ENCODE data around the gene ZNF782.
A peak's percentile ranks its signal among the peaks of the same experiment; 100 is the strongest.
"Not testable (repeated sequence)": the region's sequence is repeated elsewhere in the genome, so short reads cannot be mapped to it uniquely, and the experiment has no call there.

Gene ZNF782

DNA sequence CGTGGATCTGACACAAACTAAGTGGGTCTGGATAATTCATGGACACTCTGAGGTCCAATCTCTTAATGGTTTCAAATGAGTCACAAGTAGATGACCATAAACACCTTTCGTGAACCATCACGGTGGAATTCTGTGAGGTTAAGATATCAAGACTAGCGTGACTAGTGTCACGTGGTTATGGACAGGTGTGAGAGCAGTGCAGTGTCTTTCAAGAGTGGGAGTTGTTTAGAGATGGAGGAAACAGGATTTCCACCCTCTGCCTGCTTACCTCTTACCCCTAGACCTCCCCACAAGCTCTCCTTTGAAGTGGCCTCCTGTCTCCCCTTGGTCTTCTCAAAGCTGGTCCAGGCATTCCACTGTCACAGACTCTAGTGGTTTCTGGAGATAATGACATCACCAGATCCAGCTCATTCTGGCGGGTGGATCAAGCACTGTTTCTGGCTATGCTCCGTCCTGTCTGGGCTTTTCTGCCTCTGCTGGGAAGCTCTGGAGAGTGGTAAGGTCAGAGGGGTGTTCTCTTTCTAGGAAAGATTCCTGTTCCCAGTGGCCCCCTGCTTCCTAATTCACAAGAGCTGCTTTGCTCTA is 20.0 kb upstream of the ZNF782 start:
- H3K4me3 ChIP-seq (ENCODE audit: low read depth, low read length), result no peak overlapping the region
- peaks cover 4% of the 10 kb centered on the region; the same call in 1 of the 2 replicates for H3K4me1 ChIP-seq (ENCODE audit: control insufficient read depth, insufficient read depth, low read length)
- H3K27me3 ChIP-seq (ENCODE audit: control insufficient read depth, insufficient read depth, low read length), result peaks cover 29% of the 10 kb centered on the region
- H3K36me3 ChIP-seq (ENCODE audit: control insufficient read depth, insufficient read depth, low read length), result no peaks in the 10 kb centered on the region
- H3K9me3 ChIP-seq (ENCODE audit: control insufficient read depth, insufficient read depth, low read depth, low read length), result no peaks in the 10 kb centered on the region
- no peak overlapping the region for H3K9ac ChIP-seq (ENCODE audit: low read length)
- no peak overlapping the region for H3K27ac ChIP-seq (ENCODE audit: low read depth, low read length)

DNA sequence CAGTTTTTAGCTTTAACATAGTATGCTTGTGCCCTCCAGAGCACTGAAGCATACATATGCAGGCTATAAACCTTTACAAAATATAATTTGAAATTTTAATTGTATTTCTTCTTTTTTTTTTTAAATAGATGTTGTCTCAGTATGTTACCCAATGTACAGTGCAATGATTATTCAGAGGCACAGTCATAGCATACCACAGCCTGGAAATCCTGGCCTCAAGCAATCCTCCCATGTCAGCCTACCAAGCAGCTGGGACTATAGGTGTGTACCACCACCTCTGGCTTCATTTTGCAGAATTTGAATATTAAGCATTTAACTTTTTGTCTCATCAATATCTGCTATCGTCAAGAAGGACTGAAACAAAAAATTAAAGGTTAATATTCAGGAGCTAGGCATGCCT is 16.9 kb upstream of the ZNF782 start:
- Histone ChIP-seq H3K36me3 (ENCODE audit: control insufficient read depth, insufficient read depth, low read length) (no peaks in the 10 kb centered on the region), H3K9ac (ENCODE audit: low read length) (no peak overlapping the region), H3K9me3 (ENCODE audit: control insufficient read depth, insufficient read depth, low read depth, low read length) (no peaks in the 10 kb centered on the region; the same call in 1 of the 2 replicates), H3K4me1 (ENCODE audit: control insufficient read depth, insufficient read depth, low read length) (peaks cover 1% of the 10 kb centered on the region; the same call in 1 of the 2 replicates), H3K27ac (ENCODE audit: low read depth, low read length) (no peak overlapping the region), H3K4me3 (ENCODE audit: low read depth, low read length) (no peak overlapping the region), H3K27me3 (ENCODE audit: control insufficient read depth, insufficient read depth, low read length) (peaks cover 14% of the 10 kb centered on the region)

DNA sequence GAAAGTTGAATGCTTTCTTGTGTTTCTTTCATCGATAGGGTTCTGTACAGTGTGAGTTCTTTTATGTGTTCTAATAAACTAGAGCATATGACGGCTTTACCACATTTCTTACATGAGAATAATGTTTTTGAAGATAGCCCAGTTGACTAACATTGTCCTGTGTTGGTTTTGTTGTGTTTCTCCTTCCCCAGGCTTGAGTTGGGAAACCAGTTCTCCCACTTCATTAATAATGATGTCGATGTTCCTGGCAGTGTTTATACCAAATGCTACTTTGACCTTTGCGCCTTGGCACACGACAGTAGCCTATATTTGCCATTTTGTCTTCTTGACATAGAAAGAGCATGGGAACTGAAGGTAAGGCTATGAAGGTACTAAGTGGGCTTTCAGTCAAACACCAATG is 14.4 kb upstream of the ZNF782 start:
- H3K9me3 ChIP-seq (ENCODE audit: control insufficient read depth, insufficient read depth, low read depth, low read length), result peaks cover 9% of the 10 kb centered on the region
- H3K27me3 ChIP-seq (ENCODE audit: control insufficient read depth, insufficient read depth, low read length), result no peaks in the 10 kb centered on the region
- H3K36me3 ChIP-seq (ENCODE audit: control insufficient read depth, insufficient read depth, low read length), result no peaks in the 10 kb centered on the region
- no peak overlapping the region for H3K4me3 ChIP-seq (ENCODE audit: low read depth, low read length)
- H3K4me1 ChIP-seq (ENCODE audit: control insufficient read depth, insufficient read depth, low read length), result no peaks in the 10 kb centered on the region
- no peak overlapping the region for H3K27ac ChIP-seq (ENCODE audit: low read depth, low read length)
- no peak overlapping the region for H3K9ac ChIP-seq (ENCODE audit: low read length)

DNA sequence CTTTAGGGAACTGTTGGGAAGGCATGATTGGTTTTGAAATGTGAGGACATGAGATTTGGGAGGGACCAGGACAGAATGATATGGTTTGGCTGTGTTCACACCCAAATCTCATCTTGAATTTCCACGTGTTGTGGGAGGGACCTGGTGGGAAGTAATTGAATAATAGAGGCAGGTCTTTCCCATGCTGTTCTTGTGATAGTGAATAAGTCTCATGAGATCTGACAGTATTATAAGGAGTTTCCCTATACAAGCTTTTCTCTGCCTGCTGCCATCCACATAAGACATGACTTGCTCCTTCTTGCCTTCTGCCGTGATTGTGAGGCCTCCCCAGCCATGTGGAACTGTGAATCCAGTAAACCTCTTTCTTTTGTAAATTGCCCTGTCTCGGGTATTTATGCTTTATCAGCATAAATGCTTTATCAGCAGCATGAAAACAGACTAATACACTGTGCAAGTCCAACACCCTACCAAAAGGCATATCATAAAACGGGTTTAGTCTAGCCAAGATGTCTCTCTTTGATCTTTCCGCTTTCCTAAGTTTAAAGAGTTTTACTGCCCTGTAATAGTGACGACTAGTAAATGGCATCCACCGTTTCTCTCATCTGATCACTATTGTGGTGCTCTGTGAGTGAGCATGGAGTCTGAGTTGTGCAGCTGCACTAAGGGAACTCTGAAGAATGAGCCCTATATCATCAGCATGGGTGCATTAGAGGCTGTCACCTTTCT is 12.9 kb upstream of the ZNF782 start:
- Histone ChIP-seq H3K36me3 (ENCODE audit: control insufficient read depth, insufficient read depth, low read length) (no peaks in the 10 kb centered on the region), H3K4me3 (ENCODE audit: low read depth, low read length) (no peak overlapping the region), H3K27me3 (ENCODE audit: control insufficient read depth, insufficient read depth, low read length) (no peaks in the 10 kb centered on the region), H3K4me1 (ENCODE audit: control insufficient read depth, insufficient read depth, low read length) (no peaks in the 10 kb centered on the region), H3K27ac (ENCODE audit: low read depth, low read length) (no peak overlapping the region), H3K9me3 (ENCODE audit: control insufficient read depth, insufficient read depth, low read depth, low read length) (peaks cover 9% of the 10 kb centered on the region), H3K9ac (ENCODE audit: low read length) (no peak overlapping the region)

DNA sequence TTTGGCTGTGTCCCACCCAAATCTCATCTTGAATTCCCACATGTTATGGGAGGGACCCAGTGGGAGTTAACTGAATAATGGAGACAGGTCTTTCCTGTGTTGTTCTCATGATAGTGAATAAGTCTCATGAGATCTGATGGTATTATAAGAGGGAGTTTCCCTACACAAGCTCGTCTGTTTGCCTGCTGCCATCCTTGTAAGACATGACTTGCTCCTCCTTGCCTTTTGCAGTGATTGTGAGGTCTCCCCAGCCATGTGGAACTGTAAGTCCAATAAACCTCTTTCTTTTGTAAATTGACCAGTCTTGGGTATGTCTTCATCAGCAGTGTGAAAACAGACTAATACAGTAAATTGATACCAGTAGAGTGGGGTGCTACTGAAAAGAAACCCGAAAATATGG is 10.9 kb upstream of the ZNF782 start:
- not testable (repeated sequence) for H3K4me3 ChIP-seq (ENCODE audit: low read depth, low read length); H3K36me3 ChIP-seq (ENCODE audit: control insufficient read depth, insufficient read depth, low read length); H3K27me3 ChIP-seq (ENCODE audit: control insufficient read depth, insufficient read depth, low read length); H3K9me3 ChIP-seq (ENCODE audit: control insufficient read depth, insufficient read depth, low read depth, low read length); H3K27ac ChIP-seq (ENCODE audit: low read depth, low read length); H3K4me1 ChIP-seq (ENCODE audit: control insufficient read depth, insufficient read depth, low read length); H3K9ac ChIP-seq (ENCODE audit: low read length)

DNA sequence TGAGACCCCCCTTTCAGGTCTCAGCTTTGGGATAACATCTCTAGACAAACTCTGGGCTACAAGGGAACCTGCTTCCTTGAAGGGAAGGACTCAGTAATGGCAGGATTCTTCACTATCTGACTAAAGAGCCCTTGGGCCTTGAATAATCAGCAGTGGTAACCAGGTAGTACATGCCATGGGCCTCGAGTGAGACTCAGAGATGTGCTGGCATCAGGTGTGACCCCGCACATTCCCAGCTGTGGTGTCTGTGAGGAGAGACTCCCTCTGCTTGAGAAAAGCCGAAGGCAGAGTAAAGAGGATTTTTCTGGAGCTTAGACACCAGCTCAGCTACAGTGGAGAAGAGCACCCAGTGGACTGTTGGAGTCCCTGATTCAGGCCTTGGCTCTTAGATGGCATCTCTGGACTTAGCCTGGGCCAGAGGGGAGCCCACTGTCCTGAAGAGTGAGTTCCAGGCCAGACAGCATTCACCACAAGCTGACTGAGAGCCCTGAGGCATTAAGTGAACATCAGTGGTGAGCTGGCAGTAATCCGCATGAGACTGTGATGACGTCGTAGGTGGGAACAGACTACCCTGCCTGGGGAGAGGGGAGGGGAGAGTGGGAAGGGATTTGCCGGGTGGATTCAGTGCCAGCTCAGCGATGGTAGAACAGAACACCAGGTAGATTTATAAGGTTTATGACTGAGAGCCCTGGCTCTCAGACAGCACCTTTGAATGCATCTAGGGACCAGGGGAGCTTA is 5.3 kb upstream of the ZNF782 start:
- peaks cover 33% of the 10 kb centered on the region for H3K4me1 ChIP-seq (ENCODE audit: control insufficient read depth, insufficient read depth, low read length)
- H3K27me3 ChIP-seq (ENCODE audit: control insufficient read depth, insufficient read depth, low read length), result no peaks in the 10 kb centered on the region
- no peaks in the 10 kb centered on the region for H3K9me3 ChIP-seq (ENCODE audit: control insufficient read depth, insufficient read depth, low read depth, low read length)
- H3K27ac ChIP-seq (ENCODE audit: low read depth, low read length), result no peak overlapping the region
- peak overlapping the region; percentile 8 for H3K9ac ChIP-seq (ENCODE audit: low read length)
- no peak overlapping the region for H3K4me3 ChIP-seq (ENCODE audit: low read depth, low read length)
- no peaks in the 10 kb centered on the region for H3K36me3 ChIP-seq (ENCODE audit: control insufficient read depth, insufficient read depth, low read length)

DNA sequence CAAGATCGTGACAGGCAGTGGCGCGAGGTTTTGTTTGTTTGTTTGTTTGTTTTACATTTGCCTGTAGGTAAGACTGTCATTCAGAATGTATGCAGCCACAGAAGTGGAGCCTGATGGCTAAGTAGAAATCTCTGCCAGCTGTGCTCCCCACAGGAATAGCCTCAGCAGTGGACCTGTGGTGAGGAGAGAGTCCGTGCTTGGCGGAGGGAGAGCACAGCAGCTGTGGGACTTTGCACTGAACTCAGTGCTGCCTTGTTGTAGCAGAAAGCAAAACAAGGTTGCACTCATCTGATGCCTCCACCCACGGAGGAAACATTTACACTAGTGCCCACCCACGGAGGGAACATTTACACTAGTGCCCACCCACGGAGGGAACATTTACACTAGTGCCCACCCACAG is 4.4 kb upstream of the ZNF782 start:
- H3K9ac ChIP-seq (ENCODE audit: low read length), result no peak overlapping the region
- no peaks in the 10 kb centered on the region for H3K36me3 ChIP-seq (ENCODE audit: control insufficient read depth, insufficient read depth, low read length)
- H3K4me3 ChIP-seq (ENCODE audit: low read depth, low read length), result no peak overlapping the region
- H3K9me3 ChIP-seq (ENCODE audit: control insufficient read depth, insufficient read depth, low read depth, low read length), result no peaks in the 10 kb centered on the region
- H3K4me1 ChIP-seq (ENCODE audit: control insufficient read depth, insufficient read depth, low read length), result peaks cover 33% of the 10 kb centered on the region
- no peaks in the 10 kb centered on the region for H3K27me3 ChIP-seq (ENCODE audit: control insufficient read depth, insufficient read depth, low read length)
- no peak overlapping the region for H3K27ac ChIP-seq (ENCODE audit: low read depth, low read length)

DNA sequence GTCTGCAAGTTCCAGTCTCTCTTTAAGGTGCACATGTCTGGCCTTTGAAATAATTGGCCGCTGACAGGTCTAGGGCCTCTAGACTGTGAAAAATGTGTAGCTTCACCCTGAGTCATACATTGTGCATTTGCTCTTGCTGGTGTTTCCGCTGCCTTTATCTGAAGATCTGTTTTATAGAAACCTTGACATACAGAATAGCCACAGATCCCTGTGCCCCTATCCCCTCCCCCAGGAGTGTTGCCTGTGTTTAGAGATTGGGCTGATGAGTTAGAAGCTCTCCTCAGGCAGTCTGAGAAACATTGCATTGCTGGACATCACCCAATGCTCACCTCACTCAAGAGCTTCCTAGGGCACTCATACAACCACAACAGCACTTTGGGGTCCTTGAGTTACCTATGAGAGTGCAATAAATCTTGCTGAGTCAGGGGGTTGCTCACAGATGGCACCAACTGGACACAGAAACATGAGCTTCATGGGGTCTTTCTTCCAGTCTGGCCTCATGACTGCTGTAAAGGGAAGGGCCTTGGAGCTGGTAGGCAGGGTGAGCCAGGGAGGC is 3.8 kb upstream of the ZNF782 start:
- H3K9ac ChIP-seq (ENCODE audit: low read length), result no peak overlapping the region
- no peaks in the 10 kb centered on the region for H3K27me3 ChIP-seq (ENCODE audit: control insufficient read depth, insufficient read depth, low read length)
- no peak overlapping the region for H3K27ac ChIP-seq (ENCODE audit: low read depth, low read length)
- peaks cover 39% of the 10 kb centered on the region for H3K4me1 ChIP-seq (ENCODE audit: control insufficient read depth, insufficient read depth, low read length)
- no peaks in the 10 kb centered on the region for H3K36me3 ChIP-seq (ENCODE audit: control insufficient read depth, insufficient read depth, low read length)
- no peaks in the 10 kb centered on the region for H3K9me3 ChIP-seq (ENCODE audit: control insufficient read depth, insufficient read depth, low read depth, low read length)
- no peak overlapping the region for H3K4me3 ChIP-seq (ENCODE audit: low read depth, low read length)

DNA sequence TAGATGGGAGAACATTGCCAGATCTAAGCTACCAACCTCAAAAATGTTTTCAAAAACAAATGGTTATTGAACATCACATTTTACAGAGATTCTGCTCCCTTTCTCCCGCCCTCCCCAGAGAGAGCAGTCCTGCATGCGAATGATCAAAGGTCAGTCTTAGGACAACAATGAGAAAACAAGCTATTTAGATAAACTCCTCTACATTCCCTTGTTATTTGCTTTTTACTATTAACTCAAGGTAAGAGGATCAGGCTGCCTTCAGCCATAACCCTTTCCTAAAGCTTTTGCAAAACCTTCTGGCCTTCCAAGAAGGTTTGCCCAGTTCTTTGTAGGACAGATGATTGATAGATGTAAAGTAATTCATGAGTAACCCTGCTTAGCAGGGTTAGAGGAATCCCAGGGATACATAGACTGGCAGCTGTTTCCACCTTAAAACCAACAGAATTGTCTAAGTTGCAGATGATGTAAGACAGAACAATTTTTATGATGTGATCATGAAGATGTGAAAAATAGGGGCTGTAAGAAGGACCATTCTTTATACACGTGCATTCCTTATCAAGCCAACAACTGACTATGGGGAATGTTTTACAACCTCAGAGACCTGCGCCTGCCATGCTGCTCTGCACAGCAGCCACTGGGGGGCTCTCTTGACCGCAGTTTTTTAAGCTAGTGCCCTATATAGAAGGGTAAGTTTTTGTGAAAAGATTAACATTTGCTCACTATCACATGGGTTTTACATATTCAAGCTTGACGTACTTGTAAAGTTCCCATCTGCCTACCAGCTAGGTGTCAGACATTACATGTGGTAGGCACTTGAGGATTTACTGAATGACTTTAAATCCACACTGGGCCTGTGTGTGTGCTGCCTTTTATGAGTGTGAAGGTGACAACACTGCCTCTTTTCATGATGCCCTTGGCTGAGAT is 2.3 kb upstream of the ZNF782 start:
- Histone ChIP-seq H3K27me3 (ENCODE audit: control insufficient read depth, insufficient read depth, low read length) (no peaks in the 10 kb centered on the region), H3K9ac (ENCODE audit: low read length) (no peak overlapping the region), H3K9me3 (ENCODE audit: control insufficient read depth, insufficient read depth, low read depth, low read length) (no peaks in the 10 kb centered on the region; the same call in 1 of the 2 replicates), H3K36me3 (ENCODE audit: control insufficient read depth, insufficient read depth, low read length) (no peaks in the 10 kb centered on the region; the same call in 1 of the 2 replicates), H3K4me1 (ENCODE audit: control insufficient read depth, insufficient read depth, low read length) (peaks cover 42% of the 10 kb centered on the region), H3K4me3 (ENCODE audit: low read depth, low read length) (no peak overlapping the region), H3K27ac (ENCODE audit: low read depth, low read length) (no peak overlapping the region)

DNA sequence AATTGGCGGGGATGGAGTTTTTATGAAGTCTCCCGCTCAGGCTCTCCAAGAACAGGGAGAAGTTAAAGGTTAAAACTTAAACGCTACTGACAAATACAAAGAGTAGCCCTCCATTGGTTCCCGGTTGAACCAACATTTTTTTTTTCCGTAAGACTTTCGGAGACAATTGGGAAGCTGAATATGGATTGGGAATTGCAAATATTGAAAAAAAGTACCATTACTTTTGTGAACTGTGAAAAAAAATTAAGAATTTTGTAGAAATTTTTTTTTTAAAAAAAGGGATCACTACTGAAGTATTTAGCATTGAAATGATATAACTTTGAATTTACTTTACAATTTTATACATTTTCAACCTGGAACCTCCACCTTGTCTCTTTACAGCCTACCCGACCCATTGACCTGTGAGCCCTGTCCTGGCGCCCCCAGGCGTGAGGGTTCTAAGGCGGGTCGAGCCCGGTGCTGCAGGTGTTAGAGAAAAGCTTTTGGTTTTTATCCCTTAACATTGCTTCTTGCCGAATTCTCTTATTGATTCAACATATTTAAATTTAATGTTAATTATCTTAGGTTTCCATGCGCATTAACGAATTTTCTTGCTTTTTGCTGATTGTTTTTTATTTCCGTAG is 448 bp upstream of the ZNF782 start:
- Histone ChIP-seq H3K4me1 (ENCODE audit: control insufficient read depth, insufficient read depth, low read length) (peaks cover 36% of the 10 kb centered on the region), H3K9ac (ENCODE audit: low read length) (no peak overlapping the region), H3K27ac (ENCODE audit: low read depth, low read length) (no peak overlapping the region), H3K36me3 (ENCODE audit: control insufficient read depth, insufficient read depth, low read length) (peaks cover 3% of the 10 kb centered on the region; the same call in 1 of the 2 replicates), H3K4me3 (ENCODE audit: low read depth, low read length) (peak overlapping the region; percentile 91), H3K9me3 (ENCODE audit: control insufficient read depth, insufficient read depth, low read depth, low read length) (peaks cover 2% of the 10 kb centered on the region; the same call in 1 of the 2 replicates), H3K27me3 (ENCODE audit: control insufficient read depth, insufficient read depth, low read length) (no peaks in the 10 kb centered on the region)

Measured in HUES6 (cell line).